SK-N-SH (cell line): ENCODE measurements around the gene MARCHF7. TPM values are rescaled to one million over a fixed set of nuclear protein-coding genes. Genes with fewer than 3 reads are reported as not detected.

Experiments used
- CTCF ChIA-PET: fragments of 300-600, 350-600 bp; formaldehyde crosslinking; extraction: SDS; loops from one replicate; lab custom pipeline; 2021; lab: Yijun Ruan, JAX
- POLR2A ChIA-PET: fragments of 350-600 bp; sonication (Branson Sonifier 250); formaldehyde crosslinking; extraction: SDS; loops from one replicate; lab custom pipeline; 2020; ENCODE audit warnings: antibody characterized with exemption, inconsistent platforms; lab: Yijun Ruan, JAX
- DNase-seq: peaks from one replicate; pipeline ENCODE4 v3.0.0; 2012
- H2AFZ ChIP-seq: fragments of 200-600 bp; sonication (generic); 2 replicates; pipeline ENCODE4 v1.8.1; 2016; ENCODE audit warnings: antibody characterized with exemption, mild to moderate bottlenecking, low read depth
- H3F3A ChIP-seq: fragments of 200-600 bp; sonication (generic); replicated peaks from 2 replicates; pipeline ENCODE3; 2016; ENCODE audit warnings: antibody characterized with exemption, mild to moderate bottlenecking; ENCODE audit not compliant: insufficient read depth
- H3K27ac ChIP-seq, 2 experiments: fragments of 200-500 bp in 1 of 2; fragments of 200-600 bp in 1 of 2; sonication (Bioruptor generic) in 1 of 2; sonication (generic), shearing (Covaris generic) in 1 of 2; 2 replicates each; pipeline versions ENCODE4 v1.5.1 to v1.6.1; 2014 to 2016; ENCODE audit warnings: low read depth in 2 of 2, inconsistent platforms in 1 of 2, low read length in 1 of 2, mild to moderate bottlenecking in 1 of 2, mixed read lengths in 1 of 2
- H3K27me3 ChIP-seq: fragments of 200-600 bp; sonication (generic), shearing (Covaris generic); 2 replicates; pipeline ENCODE4 v1.6.1; 2016; ENCODE audit warnings: mixed run types; ENCODE audit not compliant: insufficient read depth
- H3K36me3 ChIP-seq, 2 experiments: fragments of 200-500 bp in 1 of 2; fragments of 200-600 bp in 1 of 2; sonication (Bioruptor generic) in 1 of 2; sonication (generic) in 1 of 2; replicated peaks in 1 of 2; 2 replicates each; pipeline versions ENCODE3 to v1.5.1; 2014 to 2016; ENCODE audit warnings: low read length in 1 of 2, mild to moderate bottlenecking in 1 of 2; ENCODE audit not compliant: insufficient read depth in 2 of 2, control insufficient read depth in 1 of 2
- H3K4me1 ChIP-seq, 2 experiments: fragments of 200-500 bp in 1 of 2; fragments of 200-600 bp in 1 of 2; sonication (Bioruptor generic) in 1 of 2; sonication (generic), shearing (Covaris generic) in 1 of 2; 2 replicates each; pipeline versions ENCODE4 v1.5.1 to v1.6.1; 2014 to 2016; ENCODE audit warnings: low read depth in 1 of 2, low read length in 1 of 2, mixed run types in 1 of 2; ENCODE audit not compliant: insufficient read depth in 2 of 2, control insufficient read depth in 1 of 2
- H3K4me2 ChIP-seq: fragments of 200-600 bp; sonication (generic), shearing (Covaris generic); 2 replicates; pipeline ENCODE4 v1.6.1; 2017; ENCODE audit warnings: mixed run types
- H3K4me3 ChIP-seq, 2 experiments: fragments of 200-500 bp in 1 of 2; fragments of 200-600 bp in 1 of 2; sonication (Bioruptor generic) in 1 of 2; sonication (generic), shearing (Covaris generic) in 1 of 2; 2 replicates each; pipeline versions ENCODE4 v1.5.1 to v1.8.1; 2014 to 2016; ENCODE audit warnings: low read depth in 2 of 2, inconsistent platforms in 1 of 2, low read length in 1 of 2, mild to moderate bottlenecking in 1 of 2, mixed read lengths in 1 of 2, moderate library complexity in 1 of 2
- H3K79me2 ChIP-seq: fragments of 200-600 bp; sonication (generic); 2 replicates; pipeline ENCODE4 v1.8.1; 2017; ENCODE audit warnings: mild to moderate bottlenecking; ENCODE audit not compliant: insufficient read depth
- H3K9ac ChIP-seq: fragments of 200-600 bp; sonication (generic); 2 replicates; pipeline ENCODE4 v1.6.1; 2017; ENCODE audit warnings: mixed run types
- H3K9me2 ChIP-seq: fragments of 200-600 bp; sonication (generic); 2 replicates; pipeline ENCODE4 v1.6.1; 2017; ENCODE audit warnings: mixed run types
- H3K9me3 ChIP-seq: fragments of 200-600 bp; sonication (generic); 2 replicates; pipeline ENCODE4 v1.6.1; 2017; ENCODE audit warnings: mixed run types, mild to moderate bottlenecking, moderate library complexity
- H4K20me1 ChIP-seq: fragments of 200-600 bp; sonication (generic); 2 replicates; pipeline ENCODE4 v1.6.1; 2017; ENCODE audit warnings: mild to moderate bottlenecking, mixed run types; ENCODE audit not compliant: insufficient read depth
- CHD2 ChIP-seq: fragments of 150-350 bp; IDR thresholded peaks from 2 replicates; pipeline ENCODE4 v1.6.1; 2018; ENCODE audit warnings: low read length; ENCODE audit not compliant: partially characterized antibody
- EP300 ChIP-seq, 2 experiments: IDR thresholded peaks; 2 replicates each; pipeline versions ENCODE4 v1.4.0 to v1.6.1; 2012; ENCODE audit warnings: borderline replicate concordance in 1 of 2, low read depth in 1 of 2, low read length in 1 of 2
- FOXM1 ChIP-seq: IDR thresholded peaks from 2 replicates; pipeline ENCODE4 v1.4.0; 2012; ENCODE audit warnings: low read depth, mild to moderate bottlenecking
- GABPA ChIP-seq: IDR thresholded peaks from 2 replicates; pipeline ENCODE4 v1.4.0; 2012; ENCODE audit warnings: low read depth, mild to moderate bottlenecking
- MEF2A ChIP-seq: IDR thresholded peaks from 2 replicates; pipeline ENCODE4 v1.4.0; 2012; ENCODE audit warnings: low read depth, borderline replicate concordance
- NFIC ChIP-seq: IDR thresholded peaks from 2 replicates; pipeline ENCODE4 v1.4.0; 2012; ENCODE audit warnings: borderline replicate concordance
- NRF1 ChIP-seq: IDR thresholded peaks from 2 replicates; pipeline ENCODE4 v1.6.1; 2012; ENCODE audit warnings: low read depth, mild to moderate bottlenecking, low read length
- POLR2AphosphoS5 ChIP-seq: IDR thresholded peaks from 2 replicates; pipeline ENCODE4 v1.6.1; 2012; ENCODE audit warnings: low read depth, low read length
- RCOR1 ChIP-seq: fragments of 150-350 bp; IDR thresholded peaks from 2 replicates; pipeline ENCODE4 v1.6.1; 2017; ENCODE audit warnings: antibody characterized with exemption, low read length
- SIN3A ChIP-seq: IDR thresholded peaks from 2 replicates; pipeline ENCODE4 v1.6.1; 2012; ENCODE audit warnings: low read depth, mild to moderate bottlenecking, low read length, moderate library complexity, borderline replicate concordance
- TAF1 ChIP-seq: IDR thresholded peaks from 2 replicates; pipeline ENCODE4 v1.6.1; 2012; ENCODE audit warnings: low read depth, mild to moderate bottlenecking, low read length, moderate library complexity, borderline replicate concordance
- TCF12 ChIP-seq: IDR thresholded peaks from 2 replicates; pipeline ENCODE4 v1.4.0; 2012
- YY1 ChIP-seq: IDR thresholded peaks from 2 replicates; pipeline ENCODE4 v1.4.0; 2012; ENCODE audit warnings: low read depth, mild to moderate bottlenecking
- ZBTB33 ChIP-seq: IDR thresholded peaks from 2 replicates; pipeline ENCODE4 v1.4.0; 2012; ENCODE audit warnings: low read depth, borderline replicate concordance
- WGBS: methylation state at CpG from one replicate; pipeline ENCODE4 v1.1.6; 2017; ENCODE audit warnings: low lambda C conversion rate; 5-methylcytosine and 5-hydroxymethylcytosine counted together
- polyA plus RNA-seq, 3 experiments: library from polyadenylated mRNA; depleted of rRNA; stranded (reverse); fragments of >200 nt; gene quantifications; 2 replicates each; pipeline ENCODE4 v1.2.3, GENCODE V29; 2012
- TF ChIP-seq, protein P1 (sequence below): IDR thresholded peaks from 2 replicates; pipeline ENCODE4 v1.4.0; 2012; ENCODE audit warnings: low read depth, borderline replicate concordance
- TF ChIP-seq, protein P2 (sequence below): IDR thresholded peaks from 2 replicates; pipeline ENCODE4 v1.4.0; 2012; ENCODE audit warnings: low read depth

Gene MARCHF7
- polyA plus RNA-seq, 1 of the 3 experiments (the other 2 are of a cell fraction), result 20.3 TPM

GRCh38 chr2:159736048-159736447 is 23.7 kb downstream of the MARCHF7 start (continued):
- TF ChIP-seq, protein P1, sequence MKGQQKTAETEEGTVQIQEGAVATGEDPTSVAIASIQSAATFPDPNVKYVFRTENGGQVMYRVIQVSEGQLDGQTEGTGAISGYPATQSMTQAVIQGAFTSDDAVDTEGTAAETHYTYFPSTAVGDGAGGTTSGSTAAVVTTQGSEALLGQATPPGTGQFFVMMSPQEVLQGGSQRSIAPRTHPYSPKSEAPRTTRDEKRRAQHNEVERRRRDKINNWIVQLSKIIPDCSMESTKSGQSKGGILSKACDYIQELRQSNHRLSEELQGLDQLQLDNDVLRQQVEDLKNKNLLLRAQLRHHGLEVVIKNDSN, result no peak
- TF ChIP-seq ZBTB33, result no peak
- TF ChIP-seq CHD2, result no peak
- TF ChIP-seq RCOR1, result no peak
- TF ChIP-seq FOXM1, result no peak
- TF ChIP-seq EP300 (IDR thresholded peaks at IDR 0.05; ENCODE audit: borderline replicate concordance in 1 of 2, low read depth in 1 of 2, low read length in 1 of 2), result no peak

DNA sequence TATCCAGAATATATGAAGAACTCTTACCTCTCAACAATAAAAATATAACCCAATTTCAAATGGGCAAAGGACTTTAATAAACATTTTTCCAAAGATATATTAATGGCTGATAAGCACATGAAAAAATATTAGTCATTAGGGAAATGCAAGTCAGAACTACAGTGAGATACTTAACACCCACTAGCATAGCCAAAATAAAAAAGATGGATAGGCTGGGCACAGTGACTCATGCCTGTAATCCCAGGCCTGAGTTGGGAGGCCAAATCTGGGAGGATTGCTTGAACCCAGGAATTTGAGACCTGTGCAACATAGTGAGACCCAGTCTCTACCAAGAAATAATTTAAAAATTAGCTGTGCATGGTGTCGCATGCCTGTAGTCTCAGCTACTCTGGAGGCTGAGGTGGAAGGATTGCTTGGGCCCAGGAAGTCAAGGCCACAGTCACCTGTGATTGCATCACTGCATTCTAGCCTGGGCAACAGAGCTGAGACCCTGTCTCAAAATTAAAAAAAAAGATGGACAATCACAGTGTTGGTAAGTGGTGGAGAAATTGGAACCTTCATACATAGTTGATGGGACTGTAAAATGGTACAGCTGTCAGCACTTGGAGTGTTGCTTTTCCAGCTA is 25.1 kb downstream of the MARCHF7 start:
- Histone ChIP-seq H3K27ac (no peak overlapping the region), H3K79me2 (peaks cover 99% of the 10 kb centered on the region), H3K4me2 (no peak overlapping the region), H3K4me1 (no peaks in the 10 kb centered on the region), H3K27me3 (no peaks in the 10 kb centered on the region), H3K36me3 (peaks cover 75 to 76% of the 10 kb centered on the region in 2 experiments), H3K4me3 (no peak overlapping the region), H4K20me1 (peaks cover 94% of the 10 kb centered on the region)
- TF ChIP-seq NFIC, result no peak
- TF ChIP-seq, all 33 proteins: peak for 0
- H3F3A ChIP-seq, result peaks cover 12% of the 10 kb centered on the region
- no peak for DNase-seq
- no peaks in the 10 kb centered on the region for H3K9me2 ChIP-seq
- ChIA-PET CTCF (interaction anchor here (1.1 to 1.3 kb wide), 3 partner anchors 11 to 25 kb away, joined by 3 to 4 read pairs (median 3); partner anchors contain the start of gene MARCHF7), POLR2A (interaction anchor here (0.7 kb wide), 2 partner anchors 9 to 18 kb away, joined by 3 to 5 read pairs; no protein-coding TSS in a partner anchor)
- no peak overlapping the region for H2AFZ ChIP-seq
- H3K9me3 ChIP-seq, result no peaks in the 10 kb centered on the region; the same call in 1 of the 2 replicates
- no peak overlapping the region for H3K9ac ChIP-seq
- 100% methylated on average over 1 of the region's 1 CpG for WGBS

DNA sequence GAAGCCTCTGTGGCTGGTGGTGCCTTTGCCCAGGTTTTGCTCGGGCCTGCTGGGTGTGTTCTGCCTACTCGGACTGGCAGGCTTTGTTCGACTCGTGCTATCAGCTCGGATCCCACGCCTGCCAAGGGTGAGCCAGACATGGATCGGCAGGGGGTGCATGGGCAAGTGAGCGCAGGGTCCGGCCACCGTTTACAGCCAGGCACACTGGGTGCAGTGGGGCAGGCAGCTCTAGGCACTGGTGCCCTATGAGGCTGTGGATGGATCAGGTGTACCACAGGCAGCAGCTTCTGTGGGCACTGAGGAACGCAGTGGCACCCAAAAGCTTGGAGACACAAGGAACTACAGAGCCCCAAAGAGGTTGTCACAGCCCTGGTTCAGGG is 25.6 kb downstream of the MARCHF7 start:
- 97% methylated on average over 5 of the region's 11 CpGs for WGBS
- ChIA-PET CTCF (interaction anchor here (1.1 to 1.3 kb wide), 3 partner anchors 10 to 26 kb away, joined by 3 to 4 read pairs (median 3); partner anchors contain the start of gene MARCHF7), POLR2A (interaction anchor here (0.7 kb wide), 2 partner anchors 9 to 18 kb away, joined by 3 to 5 read pairs; no protein-coding TSS in a partner anchor)
- Histone ChIP-seq H4K20me1 (peaks cover 95% of the 10 kb centered on the region), H3K4me3 (no peak overlapping the region), H2AFZ (no peak overlapping the region), H3K27ac (no peak overlapping the region), H3K79me2 (peaks cover 100% of the 10 kb centered on the region), H3K36me3 (peaks cover 75 to 76% of the 10 kb centered on the region in 2 experiments), H3K9me2 (no peaks in the 10 kb centered on the region), H3K4me2 (no peak overlapping the region), H3K4me1 (no peaks in the 10 kb centered on the region), H3K27me3 (no peaks in the 10 kb centered on the region), H3F3A (peaks cover 12% of the 10 kb centered on the region), H3K9ac (no peak overlapping the region), H3K9me3 (no peaks in the 10 kb centered on the region; the same call in 1 of the 2 replicates)
- DNase-seq, result no peak
- TF ChIP-seq, protein P2, sequence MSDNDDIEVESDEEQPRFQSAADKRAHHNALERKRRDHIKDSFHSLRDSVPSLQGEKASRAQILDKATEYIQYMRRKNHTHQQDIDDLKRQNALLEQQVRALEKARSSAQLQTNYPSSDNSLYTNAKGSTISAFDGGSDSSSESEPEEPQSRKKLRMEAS, result no peak
- TF ChIP-seq SIN3A, result no peak
- TF ChIP-seq TCF12, result no peak
- TF ChIP-seq POLR2AphosphoS5, result no peak
- no peak for TF ChIP-seq FOXM1
- no peak for TF ChIP-seq CHD2
- TF ChIP-seq NFIC, result no peak
- TF ChIP-seq NRF1, result no peak
- TF ChIP-seq GABPA, result no peak
- TF ChIP-seq TAF1, result no peak
- no peak for TF ChIP-seq ZBTB33
- no peak for TF ChIP-seq YY1
- TF ChIP-seq MEF2A, result no peak
